HG03457 (cell line): Measurements from ENCODE around the gene SNAPC5.
"Not testable (repeated sequence)": the region's sequence is repeated elsewhere in the genome, so short reads cannot be mapped to it uniquely, and the experiment has no call there.

Experiments used
- ATAC-seq: cut with Tn5 transposase; IDR thresholded peaks from one replicate; pipeline ENCODE4 v1.9.1; 2021; ENCODE audit warnings: moderate number of reproducible peaks; ENCODE audit not compliant: unreplicated experiment

The SNAPC5 gene

DNA sequence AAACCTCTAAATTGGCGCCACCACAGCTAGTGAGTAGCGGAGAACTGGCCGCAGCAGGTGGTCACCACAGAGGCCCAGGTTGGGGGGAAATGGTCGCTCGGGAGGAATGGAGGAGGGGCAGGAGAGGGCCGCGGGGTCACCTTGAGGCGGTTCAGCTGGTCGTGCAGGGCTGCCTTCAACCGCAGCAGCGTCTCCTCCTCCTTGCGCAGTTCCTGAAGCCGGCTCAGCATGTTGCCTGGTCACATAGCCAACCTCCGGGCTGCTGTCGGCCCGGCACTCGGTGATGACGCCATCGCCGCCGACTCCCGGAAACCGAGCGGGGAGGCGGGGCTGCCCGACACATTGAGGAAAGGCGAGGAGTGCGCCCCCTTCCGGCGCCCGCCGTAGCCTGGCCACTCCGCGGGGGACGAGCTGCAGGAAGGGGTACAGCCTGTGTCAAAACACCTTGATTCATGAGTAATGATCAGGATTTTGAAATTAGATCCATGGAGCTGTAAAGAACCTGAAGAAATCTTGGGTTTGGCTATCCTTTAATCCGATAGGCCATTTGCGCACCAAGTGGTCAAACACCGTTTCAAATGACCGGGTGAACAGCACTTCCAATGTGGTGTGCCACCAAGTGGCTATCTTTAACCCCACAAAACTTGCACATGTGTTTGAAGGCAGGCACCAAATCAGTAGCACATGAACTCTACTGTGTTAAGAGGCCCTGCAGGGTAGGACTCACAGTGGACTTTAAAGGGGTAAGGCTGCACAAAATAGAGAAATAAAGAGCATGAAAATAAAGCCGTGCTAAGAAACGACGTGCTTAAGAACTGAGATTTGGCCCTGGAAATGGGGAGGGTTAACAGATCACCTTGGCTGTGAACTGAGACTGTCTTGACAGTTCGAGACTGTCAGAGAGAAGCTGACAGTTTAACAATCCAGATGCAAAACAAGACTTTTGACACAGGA lies at the start of gene SNAPC5:
TSS of gene SNAPC5 (minus strand) at position 261 of the 954 bp plus-strand sequence. CDS start at position 230, 31 bp downstream.
- ATAC-seq: peak; percentile 48

GRCh38 chr15:66545255-66545654 lies 47.7 kb upstream of the SNAPC5 start:
- ATAC-seq: no peak

DNA sequence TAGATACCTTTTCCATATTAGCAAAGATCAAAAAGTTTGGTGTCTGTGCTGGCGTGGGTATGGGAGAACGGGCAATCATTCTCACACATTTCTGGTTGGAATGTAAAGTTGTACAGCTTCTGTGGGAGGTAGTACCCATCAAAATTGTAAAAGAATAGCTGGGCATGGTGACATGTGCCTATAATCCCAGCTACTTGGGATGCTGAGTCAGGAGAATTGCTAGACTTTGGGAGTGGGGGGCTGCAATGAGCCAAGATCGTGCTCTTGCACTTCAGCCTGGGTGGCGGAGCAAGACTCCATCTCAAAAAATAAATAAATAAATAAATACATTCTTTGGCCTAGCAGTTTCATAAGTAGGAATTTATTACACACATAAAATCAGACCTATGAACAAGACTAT lies 45.3 kb upstream of the SNAPC5 start:
- no peak for ATAC-seq

- ATAC-seq: no peak
Observed at GRCh38 chr15:66535056-66535455, 37.5 kb upstream of the SNAPC5 start.

DNA sequence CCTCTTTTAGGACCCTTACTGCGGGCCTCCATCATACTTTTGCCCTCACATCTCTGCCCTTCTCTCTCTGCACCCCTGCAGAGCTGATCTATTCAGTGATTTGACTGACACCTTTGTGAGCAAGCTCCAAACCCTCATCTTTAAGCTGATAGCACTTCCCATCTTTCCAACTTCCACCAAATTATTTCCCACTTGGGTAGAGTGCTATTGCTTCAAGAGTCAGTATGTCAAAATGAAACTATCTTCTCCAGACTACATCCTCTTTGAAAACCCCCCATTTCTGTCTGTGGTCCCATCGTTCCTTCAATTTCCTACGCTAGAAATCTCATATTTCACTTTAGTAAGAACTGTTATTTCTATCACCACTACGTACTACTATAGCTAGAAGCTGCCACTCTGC lies 27.3 kb upstream of the SNAPC5 start:
- no peak for ATAC-seq

- ATAC-seq: no peak
Observed at GRCh38 chr15:66523926-66524325, 26.4 kb upstream of the SNAPC5 start.

GRCh38 chr15:66515901-66516322 lies 18.4 kb upstream of the SNAPC5 start:
- ATAC-seq: no peak

DNA sequence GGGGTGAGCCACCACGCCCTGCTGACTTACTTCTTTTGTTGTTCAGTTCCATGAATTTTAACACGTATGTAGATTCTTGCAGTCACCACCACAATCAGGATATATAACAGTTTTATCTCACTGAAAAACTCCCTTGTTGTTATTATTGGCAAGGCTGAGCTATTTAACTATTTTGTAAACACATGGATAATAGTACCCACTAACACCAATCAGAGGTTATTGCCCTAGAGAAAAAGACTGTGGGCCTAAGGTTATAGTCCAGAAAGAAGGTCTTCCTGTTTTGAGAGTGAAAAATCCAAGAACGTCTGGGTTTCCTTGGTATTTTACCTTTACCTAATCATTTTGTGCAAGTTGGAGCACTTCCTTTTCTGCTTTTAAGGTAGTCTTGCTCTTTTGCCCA lies 17.0 kb upstream of the SNAPC5 start:
- no peak for ATAC-seq

DNA sequence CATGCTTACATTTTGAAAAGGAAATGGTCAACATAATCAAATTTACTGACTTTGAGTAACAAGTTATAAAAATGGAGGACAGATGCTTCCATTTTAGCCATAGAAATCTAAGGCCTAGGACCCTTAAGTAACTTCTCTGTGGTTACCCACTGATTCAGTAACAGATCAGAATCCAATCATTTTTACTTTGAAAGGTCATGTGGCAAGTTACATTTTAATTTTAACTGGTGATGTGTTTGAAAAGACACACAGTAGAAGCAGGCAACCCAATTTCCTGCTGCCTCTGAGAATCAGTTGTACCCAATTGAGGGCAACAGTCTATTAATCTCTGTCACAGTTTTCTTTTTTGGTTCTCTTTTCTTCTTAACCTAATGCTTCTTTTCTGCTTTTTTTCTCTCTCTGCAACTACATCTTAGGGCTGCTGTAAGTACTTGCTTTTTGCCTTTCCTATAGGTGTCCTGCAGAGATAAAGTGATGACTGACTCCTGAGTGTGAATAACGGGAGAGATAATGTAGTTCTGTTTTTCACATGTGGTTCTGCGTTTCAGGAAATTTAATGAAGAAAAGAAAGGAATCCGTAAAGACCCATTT lies 10.8 kb upstream of the SNAPC5 start:
- no peak for ATAC-seq

DNA sequence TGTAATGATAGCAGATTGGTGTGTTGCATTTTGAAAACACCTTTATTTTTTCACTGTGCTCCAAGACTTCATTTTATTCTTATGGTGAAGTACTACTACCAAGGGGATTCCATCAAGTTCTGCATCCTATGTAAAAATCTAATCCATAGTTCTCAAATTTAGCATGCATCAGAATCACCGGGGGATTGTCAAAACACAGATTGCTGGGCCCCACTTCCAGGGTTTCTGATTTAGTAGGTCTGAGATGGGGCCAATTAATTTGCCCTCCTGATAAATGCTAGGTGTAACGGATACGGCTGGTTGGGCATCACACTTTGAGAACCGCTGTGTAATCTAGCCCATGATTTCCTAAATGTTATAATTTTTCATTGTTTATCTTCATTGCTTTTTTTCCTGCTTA lies 8.3 kb upstream of the SNAPC5 start:
- ATAC-seq: no peak

DNA sequence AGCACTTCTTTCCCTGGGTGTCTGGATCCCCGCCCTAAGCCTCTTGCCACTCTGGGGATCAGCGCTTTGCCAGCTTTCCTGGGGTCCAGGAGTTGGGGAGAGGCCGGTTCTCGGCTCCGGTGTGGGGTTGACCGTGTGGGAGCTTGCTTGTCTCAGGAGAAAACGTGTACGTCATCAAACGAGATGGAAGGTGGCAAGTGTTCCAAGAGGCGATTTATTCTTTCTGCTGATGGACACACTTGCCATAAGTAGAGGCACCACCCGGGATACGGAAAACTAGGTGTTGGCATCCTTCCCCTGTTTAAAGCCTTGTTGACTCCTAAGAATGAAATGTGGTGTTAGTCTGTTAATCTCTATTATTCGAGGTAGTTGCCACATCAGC lies 7.9 kb upstream of the SNAPC5 start:
- ATAC-seq: no peak

GRCh38 chr15:66504563-66505429 lies 7.2 kb upstream of the SNAPC5 start, which contains the start of the genes RPL4 and ZWILCH:
Gene RPL4 (minus strand): TSS chr15:66504855. CDS start chr15:66504790, 65 bp downstream.
Gene ZWILCH (plus strand): TSS chr15:66505326. CDS start chr15:66505339, 13 bp downstream.
- peak; percentile 79 for ATAC-seq

- ATAC-seq: no peak
Observed at GRCh38 chr15:66503780-66504562, 6.4 kb upstream of the SNAPC5 start.

- not testable (repeated sequence) for ATAC-seq
Observed at GRCh38 chr15:66503041-66503648, 5.6 kb upstream of the SNAPC5 start.

DNA sequence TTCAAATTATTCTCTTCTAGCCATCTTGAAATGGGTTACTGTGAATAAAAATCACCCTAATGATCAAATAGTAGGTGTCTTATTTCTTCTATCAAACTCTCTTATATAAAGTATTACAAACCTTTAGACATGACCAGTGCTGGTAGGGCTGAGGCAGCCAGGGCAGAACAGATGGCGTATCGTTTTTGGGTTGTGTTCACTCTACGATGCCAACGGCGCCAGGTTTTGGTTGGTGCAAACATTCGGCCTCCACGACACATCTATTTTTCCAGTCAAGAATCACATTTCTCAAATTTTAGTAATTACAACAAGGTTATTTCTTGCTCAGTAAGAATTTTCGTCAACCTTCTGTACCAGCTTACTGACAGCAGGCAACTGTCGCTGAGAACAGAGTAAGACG lies 4.9 kb upstream of the SNAPC5 start:
- ATAC-seq: no peak

DNA sequence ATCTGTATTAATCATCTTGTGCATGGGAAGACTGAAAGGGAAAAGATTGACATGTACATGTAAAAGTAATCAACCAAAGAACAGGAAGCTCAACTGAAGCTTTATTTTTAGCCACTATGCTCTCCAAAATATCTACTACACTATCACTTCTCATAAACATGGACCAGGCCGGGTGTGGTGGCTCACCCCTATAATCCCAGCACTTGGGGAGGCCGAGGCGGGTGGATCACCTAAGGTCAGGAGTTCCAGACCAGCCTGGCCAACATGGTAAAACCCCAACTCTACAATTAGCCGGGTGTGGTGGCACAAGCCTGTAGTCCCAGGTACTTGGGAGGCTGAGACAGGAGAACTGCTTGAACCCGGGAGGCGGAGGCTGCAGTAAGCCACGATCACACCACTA lies 2.8 kb upstream of the SNAPC5 start:
- not testable (repeated sequence) for ATAC-seq

GRCh38 chr15:66498501-66499386 lies 1.2 kb upstream of the SNAPC5 start:
- ATAC-seq: no peak

DNA sequence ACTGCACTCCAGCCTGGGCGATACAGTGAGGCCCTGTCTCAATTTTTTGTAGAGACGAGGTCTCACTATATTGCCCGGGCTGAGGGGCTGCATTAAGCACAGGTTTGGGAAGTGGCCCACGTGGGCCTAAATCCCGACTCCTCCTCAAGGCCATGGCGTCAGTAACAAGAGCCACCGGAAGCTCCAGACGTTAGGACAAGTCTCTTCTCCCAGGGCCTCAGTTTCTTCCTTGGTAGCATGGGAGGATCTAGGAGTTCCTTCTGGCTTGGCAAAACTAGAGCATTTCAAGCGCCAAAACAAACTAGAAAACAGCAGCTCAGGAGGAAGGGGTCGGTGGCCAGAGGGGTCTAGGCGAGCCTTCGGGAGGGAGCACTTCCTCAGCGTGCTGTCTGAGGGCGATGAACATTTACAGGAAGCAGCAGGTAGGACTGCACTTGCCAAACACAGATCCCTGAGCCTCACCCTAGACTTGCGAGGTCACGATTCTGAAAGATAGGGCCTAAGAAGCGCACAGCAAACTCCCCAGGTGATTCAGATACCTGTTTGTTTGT lies 536 bp downstream of the SNAPC5 start:
- no peak for ATAC-seq

DNA sequence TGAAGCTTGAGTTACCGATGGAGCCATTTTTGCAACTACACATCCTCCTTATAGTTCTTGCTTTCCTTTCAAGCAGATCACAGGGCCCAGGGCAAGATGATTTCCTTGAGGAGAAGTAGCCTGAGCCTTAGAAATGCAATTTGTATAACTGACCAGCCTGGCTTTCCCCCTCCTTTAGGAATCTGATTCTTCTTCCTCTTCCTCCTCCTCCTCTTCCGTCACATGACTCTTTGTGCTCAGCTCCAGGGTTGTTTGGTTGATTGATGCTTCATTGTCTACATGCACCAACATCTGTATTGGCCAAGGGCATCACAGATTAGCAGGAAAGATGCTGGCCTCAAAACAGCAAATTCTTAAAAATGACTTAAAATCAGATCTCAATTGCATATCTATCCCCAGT lies 3.3 kb downstream of the SNAPC5 start:
- no peak for ATAC-seq
